Common myeloid progenitor, CD34-positive (primary cell): Measurements from ENCODE around the gene NOS1AP.
A peak's percentile ranks its signal among the peaks of the same experiment; 100 is the strongest.

Experiments
- CTCF ChIA-PET: fragments of 350-600 bp; sonication (Branson Sonifier 250); formaldehyde crosslinking; loops from one replicate; lab custom pipeline; 2021; ENCODE audit warnings: antibody characterized with exemption; lab: Charles Lee
- POLR2A ChIA-PET: fragments of 350-600 bp; sonication (Branson Sonifier 250); formaldehyde crosslinking; loops from one replicate; lab custom pipeline; 2021; ENCODE audit warnings: antibody characterized with exemption; lab: Charles Lee
- DNase-seq, 3 donors: peaks; one replicate each; pipeline versions ENCODE4 v3.0.0 to v3.0.0-alpha.2; 2013
- H3K27ac ChIP-seq, 2 experiments: 1 replicate in 1 of 2; 2 replicates in 1 of 2; pipeline ENCODE4 v1.7.0; 2013; ENCODE audit warnings: inconsistent platforms in 2 of 2, low read length in 2 of 2, mild to moderate bottlenecking in 2 of 2, low read depth in 1 of 2, moderate library complexity in 1 of 2; ENCODE audit not compliant: severe bottlenecking in 2 of 2, insufficient read depth in 1 of 2, poor library complexity in 1 of 2
- H3K27me3 ChIP-seq, 5 experiments: replicated peaks in 2 of 5; 1 replicate in 3 of 5; 2 replicates in 2 of 5; pipeline versions ENCODE4 v1.6.1 to v1.7.0; 2013; ENCODE audit warnings: low read length in 4 of 5, mild to moderate bottlenecking in 2 of 5, moderate library complexity in 2 of 5, inconsistent platforms in 1 of 5; ENCODE audit not compliant: insufficient read depth in 5 of 5, control insufficient read depth in 4 of 5
- H3K36me3 ChIP-seq, 4 experiments: 1 replicate in 2 of 4; 2 replicates in 2 of 4; pipeline versions ENCODE4 v1.6.1 to v1.7.0; 2013; ENCODE audit warnings: low read length in 3 of 4, control low read depth in 1 of 4, mild to moderate bottlenecking in 1 of 4; ENCODE audit not compliant: control insufficient read depth in 4 of 4, insufficient read depth in 4 of 4
- H3K4me1 ChIP-seq, 4 experiments: 1 replicate in 3 of 4; 2 replicates in 1 of 4; pipeline versions ENCODE4 v1.6.1 to v1.7.1; 2013; ENCODE audit warnings: low read length in 3 of 4, mild to moderate bottlenecking in 3 of 4, control low read depth in 1 of 4, inconsistent platforms in 1 of 4, moderate library complexity in 1 of 4; ENCODE audit not compliant: control insufficient read depth in 4 of 4, insufficient read depth in 4 of 4; ENCODE audit errors: control extremely low read depth in 1 of 4
- H3K4me3 ChIP-seq, 7 experiments: 1 replicate in 4 of 7; 2 replicates in 3 of 7; pipeline versions ENCODE4 v1.5.1 to v1.7.0; 2013; ENCODE audit warnings: mild to moderate bottlenecking in 7 of 7, low read length in 6 of 7, moderate library complexity in 6 of 7, inconsistent platforms in 2 of 7, low read depth in 2 of 7, control low read depth in 1 of 7; ENCODE audit not compliant: insufficient read depth in 4 of 7, control insufficient read depth in 1 of 7; ENCODE audit errors: extremely low read depth in 1 of 7
- H3K9me3 ChIP-seq, 5 experiments: 1 replicate in 4 of 5; 2 replicates in 1 of 5; pipeline versions ENCODE4 v1.6.1 to v1.7.1; 2013; ENCODE audit warnings: low read length in 4 of 5, mild to moderate bottlenecking in 2 of 5, inconsistent platforms in 1 of 5, low read depth in 1 of 5, moderate library complexity in 1 of 5; ENCODE audit not compliant: control insufficient read depth in 4 of 5, insufficient read depth in 2 of 5; ENCODE audit errors: control extremely low read depth in 1 of 5
- WGBS: methylation state at CpG from one replicate; pipeline ENCODE4 v1.1.5; 2013; ENCODE audit not compliant: insufficient coverage; 5-methylcytosine and 5-hydroxymethylcytosine counted together

NOS1AP gene

DNA sequence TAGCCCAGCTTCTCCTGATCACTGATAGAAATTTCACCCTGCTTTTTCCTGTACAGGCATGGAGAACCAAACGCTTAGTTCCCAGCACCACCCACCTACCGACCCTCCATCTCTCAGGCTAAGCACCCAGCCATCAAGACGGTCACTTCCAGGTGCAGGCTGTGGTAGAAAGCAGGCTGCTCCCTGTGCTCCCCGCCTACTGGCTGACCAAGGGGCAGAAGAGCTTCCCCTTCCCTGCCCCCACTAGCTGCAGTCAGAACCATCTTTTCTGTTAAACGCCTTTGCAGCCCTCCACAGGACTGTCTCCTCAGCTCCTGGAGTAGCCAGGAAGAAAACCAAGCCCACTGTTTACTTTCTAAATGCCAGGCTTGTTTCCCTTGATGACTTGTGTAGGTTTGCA is 284.2 kb downstream of the NOS1AP start:
- H3K27me3 ChIP-seq: no peaks in the 10 kb centered on the region
- DNase-seq: no peak
- 92% methylated on average over 5 of the region's 5 CpGs for WGBS
- H3K36me3 ChIP-seq: no peaks in the 10 kb centered on the region
- ChIA-PET POLR2A (no interaction called here), CTCF (no interaction called here)
- H3K4me3 ChIP-seq: no peak overlapping the region
- no peaks in the 10 kb centered on the region for H3K9me3 ChIP-seq
- no peak overlapping the region for H3K27ac ChIP-seq
- H3K4me1 ChIP-seq: peaks cover 0 to 38% (median 4%) of the 10 kb centered on the region in 4 experiments

DNA sequence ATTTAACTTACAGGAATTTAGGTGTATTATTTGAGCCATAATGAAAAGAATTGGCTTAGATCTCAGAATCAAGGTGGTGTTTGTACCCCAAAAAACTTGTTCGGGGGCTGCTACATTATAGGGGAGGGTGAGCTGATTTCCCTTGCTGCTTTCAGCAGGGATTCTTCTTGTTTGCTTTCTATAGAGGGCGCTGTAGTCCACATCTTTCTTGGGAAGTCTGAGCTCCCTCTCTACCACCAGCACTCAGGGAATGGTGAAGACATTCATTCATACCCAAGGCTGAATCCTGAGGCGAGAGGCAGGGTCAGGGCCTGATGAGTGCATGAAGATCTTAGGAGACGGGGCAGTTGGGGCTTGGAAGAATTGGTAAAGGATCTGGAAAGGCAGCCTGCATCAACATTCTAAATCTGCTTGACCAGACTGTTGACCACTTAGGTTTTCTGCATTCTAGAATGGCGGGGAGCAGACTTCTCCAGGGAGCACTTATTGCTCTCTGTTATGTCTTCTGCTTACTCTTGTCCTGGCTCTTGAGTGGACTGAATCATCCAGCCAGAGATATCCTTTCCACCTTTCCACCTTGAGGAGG is 288.3 kb downstream of the NOS1AP start:
- Histone ChIP-seq H3K4me3 (no peak overlapping the region), H3K9me3 (no peaks in the 10 kb centered on the region), H3K4me1 (peaks cover 0 to 17% (median 2%) of the 10 kb centered on the region in 4 experiments), H3K27ac (no peak overlapping the region), H3K36me3 (no peaks in the 10 kb centered on the region), H3K27me3 (no peaks in the 10 kb centered on the region)
- CTCF ChIA-PET: interaction anchor here (0.7 to 3.1 kb wide), 10 partner anchors 11 to 134 kb away, joined by 3 to 15 read pairs (median 3); no protein-coding TSS in a partner anchor
- POLR2A ChIA-PET: interaction anchor here (1.1 kb wide), 1 partner anchor 31 kb away, joined by 4 read pairs; no protein-coding TSS in a partner anchor
- DNase-seq: peak; percentile 53 to 71 (median 66)
- WGBS: 67% methylated on average over 3 of the region's 5 CpGs

- H3K9me3 ChIP-seq: no peaks in the 10 kb centered on the region
- ChIA-PET POLR2A (no interaction called here), CTCF (interaction anchor here (1.0 kb wide), 2 partner anchors 13 to 32 kb away, joined by 3 read pairs; no protein-coding TSS in a partner anchor)
- H3K4me1 ChIP-seq: peaks cover 0 to 6% (median under 1%) of the 10 kb centered on the region in 4 experiments
- no peak overlapping the region for H3K4me3 ChIP-seq
- DNase-seq: no peak
- WGBS: no CpG with 5 or more reads among the region's 1 CpG
- H3K27ac ChIP-seq: no peak overlapping the region
- no peaks in the 10 kb centered on the region for H3K36me3 ChIP-seq
- H3K27me3 ChIP-seq: no peaks in the 10 kb centered on the region
Observed at GRCh38 chr1:162358928-162359327, 289.4 kb downstream of the NOS1AP start.

DNA sequence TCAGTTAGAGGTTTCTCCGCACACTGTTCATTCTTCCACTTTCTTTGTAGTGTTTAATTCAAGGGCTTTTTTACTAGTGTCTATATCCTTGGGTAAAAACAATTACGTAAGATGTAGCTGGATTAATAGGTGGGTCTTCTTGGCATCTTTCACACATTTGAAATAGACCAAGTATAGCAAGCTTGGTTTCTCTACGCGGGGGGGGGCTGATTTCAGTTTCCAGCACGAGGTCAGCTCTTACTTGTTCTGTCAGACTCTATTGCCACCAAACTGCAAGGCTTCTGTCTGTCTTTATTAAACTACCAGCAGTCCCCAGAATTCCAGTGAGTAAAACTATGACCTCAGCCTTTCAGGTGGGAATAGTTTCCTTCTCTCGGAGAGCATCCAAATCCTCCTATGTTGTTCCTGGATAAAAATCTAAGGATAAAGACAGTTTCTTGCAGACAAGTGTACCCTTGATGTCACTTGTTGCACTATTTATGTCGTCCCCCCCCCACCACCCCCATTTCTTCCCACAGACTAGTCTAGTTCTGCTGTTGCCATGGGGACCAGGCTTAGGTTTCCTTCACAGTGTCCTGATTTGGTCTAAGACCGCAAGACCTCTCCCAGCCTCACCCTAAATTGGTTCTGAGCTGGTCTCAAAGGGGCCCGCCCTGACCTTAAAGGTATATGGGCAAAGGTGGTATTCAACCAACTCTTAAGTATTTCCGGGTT is 290.2 kb downstream of the NOS1AP start:
- no peak overlapping the region for H3K4me3 ChIP-seq
- H3K4me1 ChIP-seq: no peaks in the 10 kb centered on the region
- DNase-seq: no peak
- 88% methylated on average over 7 of the region's 10 CpGs for WGBS
- H3K9me3 ChIP-seq: no peaks in the 10 kb centered on the region
- CTCF ChIA-PET: interaction anchor here (0.7 to 1.2 kb wide), 5 partner anchors 9 to 107 kb away, joined by 3 to 5 read pairs (median 3); partner anchors contain the start of gene SPATA46
- POLR2A ChIA-PET: no interaction called here
- H3K27me3 ChIP-seq: no peaks in the 10 kb centered on the region
- H3K27ac ChIP-seq: no peak overlapping the region
- no peaks in the 10 kb centered on the region for H3K36me3 ChIP-seq

- H3K27ac ChIP-seq: no peak overlapping the region
- H3K9me3 ChIP-seq: no peaks in the 10 kb centered on the region
- H3K27me3 ChIP-seq: no peaks in the 10 kb centered on the region
- 99% methylated on average over 7 of the region's 10 CpGs for WGBS
- POLR2A ChIA-PET: no interaction called here
- DNase-seq: no peak
- H3K4me3 ChIP-seq: no peak overlapping the region
- H3K4me1 ChIP-seq: no peaks in the 10 kb centered on the region
- no peaks in the 10 kb centered on the region for H3K36me3 ChIP-seq
- CTCF ChIA-PET: interaction anchor here (0.7 to 1.2 kb wide), 5 partner anchors 8 to 107 kb away, joined by 3 to 5 read pairs (median 3); partner anchors contain the start of gene SPATA46
Observed at GRCh38 chr1:162360237-162360873, 290.9 kb downstream of the NOS1AP start.

- no peak overlapping the region for H3K4me3 ChIP-seq
- POLR2A ChIA-PET: no interaction called here
- DNase-seq: no peak
- H3K9me3 ChIP-seq: no peaks in the 10 kb centered on the region
- no peaks in the 10 kb centered on the region for H3K4me1 ChIP-seq
- no peaks in the 10 kb centered on the region for H3K27me3 ChIP-seq
- no peak overlapping the region for H3K27ac ChIP-seq
- WGBS: 100% methylated on average over 3 of the region's 4 CpGs
- no peaks in the 10 kb centered on the region for H3K36me3 ChIP-seq
- CTCF ChIA-PET: interaction anchor here (1.1 kb wide), 1 partner anchor 11 kb away, joined by 3 read pairs; no protein-coding TSS in a partner anchor
Observed at GRCh38 chr1:162360874-162361260, 291.4 kb downstream of the NOS1AP start.
